HL-60 (cell line): ENCODE measurements around the gene TTYH3.

Source experiments
- DNase-seq, 2 experiments: peaks; one replicate each; pipeline ENCODE4 v3.0.0-alpha.2; 2010 to 2020; ENCODE audit warnings: low read depth in 1 of 2, low spot score in 1 of 2
- H3K27ac ChIP-seq: fragments of 250-450 bp; sonication (Bioruptor Pico); replicated peaks from 2 replicates; pipeline ENCODE4 v1.5.1; 2020; ENCODE audit warnings: mild to moderate bottlenecking, moderate library complexity
- H3K27me3 ChIP-seq: fragments of 250-450 bp; sonication (Bioruptor Pico); 2 replicates; pipeline ENCODE4 v1.5.1; 2021; ENCODE audit warnings: mild to moderate bottlenecking, moderate library complexity; ENCODE audit not compliant: insufficient read depth, poor library complexity, severe bottlenecking
- H3K4me3 ChIP-seq: replicated peaks from 2 replicates; pipeline ENCODE4 v1.5.1; 2011; ENCODE audit warnings: mild to moderate bottlenecking, control low read depth, low read length; ENCODE audit not compliant: insufficient read depth
- GABPA ChIP-seq: IDR thresholded peaks from 2 replicates; pipeline ENCODE4 v1.6.1; 2012; ENCODE audit warnings: low read depth
- POLR2AphosphoS5 ChIP-seq: IDR thresholded peaks from 2 replicates; pipeline ENCODE4 v1.6.1; 2012; ENCODE audit warnings: low read depth
- SPI1 ChIP-seq: IDR thresholded peaks from 2 replicates; pipeline ENCODE4 v1.6.1; 2012; ENCODE audit warnings: low read depth, mild to moderate bottlenecking, borderline replicate concordance
- TF ChIP-seq, protein P1 (sequence below): IDR thresholded peaks from 2 replicates; pipeline ENCODE4 v1.6.1; 2012; ENCODE audit warnings: low read depth; ENCODE audit not compliant: insufficient replicate concordance
- TF ChIP-seq, protein P2 (sequence below): IDR thresholded peaks from one replicate; pipeline ENCODE4 v1.5.1; 2011; ENCODE audit warnings: low read length, control low read depth, inconsistent platforms; ENCODE audit not compliant: insufficient read depth

The TTYH3 gene

GRCh38 chr7:2617325-2617905, 14.4 kb upstream of the TTYH3 start:
- Histone ChIP-seq H3K27me3 (no peaks in the 10 kb centered on the region), H3K27ac (peak overlapping the region; percentile 24; the same call in 1 of the 2 replicates), H3K4me3 (no peak overlapping the region)
- DNase-seq = peak in 1 of 2 experiments; percentile 61
- TF ChIP-seq, protein P1, sequence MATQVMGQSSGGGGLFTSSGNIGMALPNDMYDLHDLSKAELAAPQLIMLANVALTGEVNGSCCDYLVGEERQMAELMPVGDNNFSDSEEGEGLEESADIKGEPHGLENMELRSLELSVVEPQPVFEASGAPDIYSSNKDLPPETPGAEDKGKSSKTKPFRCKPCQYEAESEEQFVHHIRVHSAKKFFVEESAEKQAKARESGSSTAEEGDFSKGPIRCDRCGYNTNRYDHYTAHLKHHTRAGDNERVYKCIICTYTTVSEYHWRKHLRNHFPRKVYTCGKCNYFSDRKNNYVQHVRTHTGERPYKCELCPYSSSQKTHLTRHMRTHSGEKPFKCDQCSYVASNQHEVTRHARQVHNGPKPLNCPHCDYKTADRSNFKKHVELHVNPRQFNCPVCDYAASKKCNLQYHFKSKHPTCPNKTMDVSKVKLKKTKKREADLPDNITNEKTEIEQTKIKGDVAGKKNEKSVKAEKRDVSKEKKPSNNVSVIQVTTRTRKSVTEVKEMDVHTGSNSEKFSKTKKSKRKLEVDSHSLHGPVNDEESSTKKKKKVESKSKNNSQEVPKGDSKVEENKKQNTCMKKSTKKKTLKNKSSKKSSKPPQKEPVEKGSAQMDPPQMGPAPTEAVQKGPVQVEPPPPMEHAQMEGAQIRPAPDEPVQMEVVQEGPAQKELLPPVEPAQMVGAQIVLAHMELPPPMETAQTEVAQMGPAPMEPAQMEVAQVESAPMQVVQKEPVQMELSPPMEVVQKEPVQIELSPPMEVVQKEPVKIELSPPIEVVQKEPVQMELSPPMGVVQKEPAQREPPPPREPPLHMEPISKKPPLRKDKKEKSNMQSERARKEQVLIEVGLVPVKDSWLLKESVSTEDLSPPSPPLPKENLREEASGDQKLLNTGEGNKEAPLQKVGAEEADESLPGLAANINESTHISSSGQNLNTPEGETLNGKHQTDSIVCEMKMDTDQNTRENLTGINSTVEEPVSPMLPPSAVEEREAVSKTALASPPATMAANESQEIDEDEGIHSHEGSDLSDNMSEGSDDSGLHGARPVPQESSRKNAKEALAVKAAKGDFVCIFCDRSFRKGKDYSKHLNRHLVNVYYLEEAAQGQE = no peak
- TF ChIP-seq SPI1 = peak; percentile 77
- TF ChIP-seq GABPA = no peak
- TF ChIP-seq POLR2AphosphoS5 = no peak

GRCh38 chr7:2619116-2619515, 12.7 kb upstream of the TTYH3 start:
- no peak overlapping the region for H3K4me3 ChIP-seq
- H3K27me3 ChIP-seq = no peaks in the 10 kb centered on the region
- DNase-seq = no peak
- H3K27ac ChIP-seq = no peak overlapping the region
- TF ChIP-seq, protein P1 = no peak
- TF ChIP-seq, protein P2, sequence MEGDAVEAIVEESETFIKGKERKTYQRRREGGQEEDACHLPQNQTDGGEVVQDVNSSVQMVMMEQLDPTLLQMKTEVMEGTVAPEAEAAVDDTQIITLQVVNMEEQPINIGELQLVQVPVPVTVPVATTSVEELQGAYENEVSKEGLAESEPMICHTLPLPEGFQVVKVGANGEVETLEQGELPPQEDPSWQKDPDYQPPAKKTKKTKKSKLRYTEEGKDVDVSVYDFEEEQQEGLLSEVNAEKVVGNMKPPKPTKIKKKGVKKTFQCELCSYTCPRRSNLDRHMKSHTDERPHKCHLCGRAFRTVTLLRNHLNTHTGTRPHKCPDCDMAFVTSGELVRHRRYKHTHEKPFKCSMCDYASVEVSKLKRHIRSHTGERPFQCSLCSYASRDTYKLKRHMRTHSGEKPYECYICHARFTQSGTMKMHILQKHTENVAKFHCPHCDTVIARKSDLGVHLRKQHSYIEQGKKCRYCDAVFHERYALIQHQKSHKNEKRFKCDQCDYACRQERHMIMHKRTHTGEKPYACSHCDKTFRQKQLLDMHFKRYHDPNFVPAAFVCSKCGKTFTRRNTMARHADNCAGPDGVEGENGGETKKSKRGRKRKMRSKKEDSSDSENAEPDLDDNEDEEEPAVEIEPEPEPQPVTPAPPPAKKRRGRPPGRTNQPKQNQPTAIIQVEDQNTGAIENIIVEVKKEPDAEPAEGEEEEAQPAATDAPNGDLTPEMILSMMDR = no peak

- TF ChIP-seq, protein P2 = no peak
- TF ChIP-seq POLR2AphosphoS5 (no peak), SPI1 (no peak), GABPA (no peak)
- TF ChIP-seq, protein P1 = no peak
- Histone ChIP-seq H3K27ac (no peak overlapping the region), H3K4me3 (no peak overlapping the region), H3K27me3 (no peaks in the 10 kb centered on the region)
- DNase-seq = no peak
Observed at GRCh38 chr7:2621061-2621828, 10.5 kb upstream of the TTYH3 start.
